ENCODE data around the gene RFX5. TPM values are rescaled to one million over a fixed set of nuclear protein-coding genes. Genes with fewer than 3 reads are reported as not detected.

Gene RFX5
- total and polyA plus RNA-seq, 2 experiments from 2014 or later, result 13.3 to 44.5 TPM

DNA sequence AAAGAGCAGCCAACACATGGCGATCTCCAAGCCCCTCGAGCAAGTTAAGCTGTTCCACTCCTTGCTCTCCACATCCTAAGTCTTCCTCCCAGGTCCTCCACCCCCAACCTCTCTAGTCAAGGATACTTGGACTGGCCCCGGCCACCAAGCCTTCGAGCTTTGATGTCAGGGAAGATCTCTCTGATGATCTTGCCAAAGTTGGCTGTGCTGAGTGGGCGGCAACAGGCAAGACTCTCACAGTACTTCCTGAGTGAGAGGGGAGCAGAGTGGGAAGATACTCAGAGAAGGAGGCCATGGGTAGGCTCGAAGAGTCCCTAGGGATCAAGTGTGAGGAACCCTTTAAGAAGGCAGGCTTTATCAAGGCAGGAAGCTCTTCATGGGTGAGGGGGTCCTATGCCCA lies 2.8 kb downstream of the RFX5 start:
- Histone ChIP-seq H3K4me3 (no peak overlapping the region), H3K27ac (ENCODE audit: low read depth) (no peak overlapping the region), H3K4me1 (ENCODE audit: insufficient read depth) (peaks cover 18% of the 10 kb centered on the region), H2AFZ (no peak overlapping the region), H3K27me3 (ENCODE audit: insufficient read depth) (no peaks in the 10 kb centered on the region), H3K9me2 (ENCODE audit: insufficient read depth) (no peaks in the 10 kb centered on the region), H3K4me2 (no peak overlapping the region), H3K79me2 (replicated peaks; ENCODE audit: insufficient read depth) (peaks cover 16% of the 10 kb centered on the region), H3K36me3 (ENCODE audit: insufficient read depth) (peaks cover 10% of the 10 kb centered on the region; the same call in 1 of the 2 replicates), H4K20me1 (replicated peaks; ENCODE audit: insufficient read depth) (no peaks in the 10 kb centered on the region; the same call in 1 of the 2 replicates), H3F3A (replicated peaks; ENCODE audit: low read depth) (peaks cover 17% of the 10 kb centered on the region; the same call in 1 of the 2 replicates)
- Mint-ChIP-seq H3K27ac (no peak overlapping the region), H3K27me3 (ENCODE audit: insufficient read depth, low read depth, poor library complexity) (peaks cover 17% of the 10 kb centered on the region), H3K36me3 (ENCODE audit: low read depth) (peaks cover 43% of the 10 kb centered on the region), H3K4me3 (no peak overlapping the region), H3K9me3 (no peaks in the 10 kb centered on the region; the same call in 2 of the 3 replicates), H3K4me1 (peaks cover 26% of the 10 kb centered on the region)
- TF ChIP-seq, protein P1, sequence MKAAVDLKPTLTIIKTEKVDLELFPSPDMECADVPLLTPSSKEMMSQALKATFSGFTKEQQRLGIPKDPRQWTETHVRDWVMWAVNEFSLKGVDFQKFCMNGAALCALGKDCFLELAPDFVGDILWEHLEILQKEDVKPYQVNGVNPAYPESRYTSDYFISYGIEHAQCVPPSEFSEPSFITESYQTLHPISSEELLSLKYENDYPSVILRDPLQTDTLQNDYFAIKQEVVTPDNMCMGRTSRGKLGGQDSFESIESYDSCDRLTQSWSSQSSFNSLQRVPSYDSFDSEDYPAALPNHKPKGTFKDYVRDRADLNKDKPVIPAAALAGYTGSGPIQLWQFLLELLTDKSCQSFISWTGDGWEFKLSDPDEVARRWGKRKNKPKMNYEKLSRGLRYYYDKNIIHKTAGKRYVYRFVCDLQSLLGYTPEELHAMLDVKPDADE (IDR thresholded peaks at IDR 0.05), result no peak
- TF ChIP-seq, protein P2, sequence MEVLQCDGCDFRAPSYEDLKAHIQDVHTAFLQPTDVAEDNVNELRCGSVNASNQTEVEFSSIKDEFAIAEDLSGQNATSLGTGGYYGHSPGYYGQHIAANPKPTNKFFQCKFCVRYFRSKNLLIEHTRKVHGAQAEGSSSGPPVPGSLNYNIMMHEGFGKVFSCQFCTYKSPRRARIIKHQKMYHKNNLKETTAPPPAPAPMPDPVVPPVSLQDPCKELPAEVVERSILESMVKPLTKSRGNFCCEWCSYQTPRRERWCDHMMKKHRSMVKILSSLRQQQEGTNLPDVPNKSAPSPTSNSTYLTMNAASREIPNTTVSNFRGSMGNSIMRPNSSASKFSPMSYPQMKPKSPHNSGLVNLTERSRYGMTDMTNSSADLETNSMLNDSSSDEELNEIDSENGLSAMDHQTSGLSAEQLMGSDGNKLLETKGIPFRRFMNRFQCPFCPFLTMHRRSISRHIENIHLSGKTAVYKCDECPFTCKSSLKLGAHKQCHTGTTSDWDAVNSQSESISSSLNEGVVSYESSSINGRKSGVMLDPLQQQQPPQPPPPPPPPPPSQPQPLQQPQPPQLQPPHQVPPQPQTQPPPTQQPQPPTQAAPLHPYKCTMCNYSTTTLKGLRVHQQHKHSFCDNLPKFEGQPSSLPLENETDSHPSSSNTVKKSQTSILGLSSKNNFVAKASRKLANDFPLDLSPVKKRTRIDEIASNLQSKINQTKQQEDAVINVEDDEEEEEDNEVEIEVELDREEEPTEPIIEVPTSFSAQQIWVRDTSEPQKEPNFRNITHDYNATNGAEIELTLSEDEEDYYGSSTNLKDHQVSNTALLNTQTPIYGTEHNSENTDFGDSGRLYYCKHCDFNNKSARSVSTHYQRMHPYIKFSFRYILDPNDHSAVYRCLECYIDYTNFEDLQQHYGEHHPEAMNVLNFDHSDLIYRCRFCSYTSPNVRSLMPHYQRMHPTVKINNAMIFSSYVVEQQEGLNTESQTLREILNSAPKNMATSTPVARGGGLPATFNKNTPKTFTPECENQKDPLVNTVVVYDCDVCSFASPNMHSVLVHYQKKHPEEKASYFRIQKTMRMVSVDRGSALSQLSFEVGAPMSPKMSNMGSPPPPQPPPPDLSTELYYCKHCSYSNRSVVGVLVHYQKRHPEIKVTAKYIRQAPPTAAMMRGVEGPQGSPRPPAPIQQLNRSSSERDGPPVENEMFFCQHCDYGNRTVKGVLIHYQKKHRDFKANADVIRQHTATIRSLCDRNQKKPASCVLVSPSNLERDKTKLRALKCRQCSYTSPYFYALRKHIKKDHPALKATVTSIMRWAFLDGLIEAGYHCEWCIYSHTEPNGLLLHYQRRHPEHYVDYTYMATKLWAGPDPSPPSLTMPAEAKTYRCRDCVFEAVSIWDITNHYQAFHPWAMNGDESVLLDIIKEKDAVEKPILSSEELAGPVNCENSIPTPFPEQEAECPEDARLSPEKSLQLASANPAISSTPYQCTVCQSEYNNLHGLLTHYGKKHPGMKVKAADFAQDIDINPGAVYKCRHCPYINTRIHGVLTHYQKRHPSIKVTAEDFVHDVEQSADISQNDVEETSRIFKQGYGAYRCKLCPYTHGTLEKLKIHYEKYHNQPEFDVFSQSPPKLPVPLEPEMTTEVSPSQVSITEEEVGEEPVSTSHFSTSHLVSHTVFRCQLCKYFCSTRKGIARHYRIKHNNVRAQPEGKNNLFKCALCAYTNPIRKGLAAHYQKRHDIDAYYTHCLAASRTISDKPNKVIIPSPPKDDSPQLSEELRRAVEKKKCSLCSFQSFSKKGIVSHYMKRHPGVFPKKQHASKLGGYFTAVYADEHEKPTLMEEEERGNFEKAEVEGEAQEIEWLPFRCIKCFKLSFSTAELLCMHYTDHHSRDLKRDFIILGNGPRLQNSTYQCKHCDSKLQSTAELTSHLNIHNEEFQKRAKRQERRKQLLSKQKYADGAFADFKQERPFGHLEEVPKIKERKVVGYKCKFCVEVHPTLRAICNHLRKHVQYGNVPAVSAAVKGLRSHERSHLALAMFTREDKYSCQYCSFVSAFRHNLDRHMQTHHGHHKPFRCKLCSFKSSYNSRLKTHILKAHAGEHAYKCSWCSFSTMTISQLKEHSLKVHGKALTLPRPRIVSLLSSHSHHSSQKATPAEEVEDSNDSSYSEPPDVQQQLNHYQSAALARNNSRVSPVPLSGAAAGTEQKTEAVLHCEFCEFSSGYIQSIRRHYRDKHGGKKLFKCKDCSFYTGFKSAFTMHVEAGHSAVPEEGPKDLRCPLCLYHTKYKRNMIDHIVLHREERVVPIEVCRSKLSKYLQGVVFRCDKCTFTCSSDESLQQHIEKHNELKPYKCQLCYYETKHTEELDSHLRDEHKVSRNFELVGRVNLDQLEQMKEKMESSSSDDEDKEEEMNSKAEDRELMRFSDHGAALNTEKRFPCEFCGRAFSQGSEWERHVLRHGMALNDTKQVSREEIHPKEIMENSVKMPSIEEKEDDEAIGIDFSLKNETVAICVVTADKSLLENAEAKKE (CRISPR knock-in tag; IDR thresholded peaks at IDR 0.05), result no peak
- no peak for TF ChIP-seq ZNF114 (CRISPR knock-in tag; IDR thresholded peaks at IDR 0.05)
- TF ChIP-seq CREB1 (CRISPR knock-in tag; IDR thresholded peaks at IDR 0.05; ENCODE audit: low read depth), result no peak
- TF ChIP-seq NANOG (IDR thresholded peaks at IDR 0.05; ENCODE audit: borderline replicate concordance), result no peak
- TF ChIP-seq EZH2 (IDR thresholded peaks at IDR 0.05; ENCODE audit: low read depth, unreplicated experiment), result no peak
- TF ChIP-seq POLR2AphosphoS5 (IDR thresholded peaks at IDR 0.05; ENCODE audit: low read depth), result no peak
- no peak for TF ChIP-seq JUNB (IDR thresholded peaks at IDR 0.05; ENCODE audit: unreplicated experiment)
- TF ChIP-seq, protein P3, sequence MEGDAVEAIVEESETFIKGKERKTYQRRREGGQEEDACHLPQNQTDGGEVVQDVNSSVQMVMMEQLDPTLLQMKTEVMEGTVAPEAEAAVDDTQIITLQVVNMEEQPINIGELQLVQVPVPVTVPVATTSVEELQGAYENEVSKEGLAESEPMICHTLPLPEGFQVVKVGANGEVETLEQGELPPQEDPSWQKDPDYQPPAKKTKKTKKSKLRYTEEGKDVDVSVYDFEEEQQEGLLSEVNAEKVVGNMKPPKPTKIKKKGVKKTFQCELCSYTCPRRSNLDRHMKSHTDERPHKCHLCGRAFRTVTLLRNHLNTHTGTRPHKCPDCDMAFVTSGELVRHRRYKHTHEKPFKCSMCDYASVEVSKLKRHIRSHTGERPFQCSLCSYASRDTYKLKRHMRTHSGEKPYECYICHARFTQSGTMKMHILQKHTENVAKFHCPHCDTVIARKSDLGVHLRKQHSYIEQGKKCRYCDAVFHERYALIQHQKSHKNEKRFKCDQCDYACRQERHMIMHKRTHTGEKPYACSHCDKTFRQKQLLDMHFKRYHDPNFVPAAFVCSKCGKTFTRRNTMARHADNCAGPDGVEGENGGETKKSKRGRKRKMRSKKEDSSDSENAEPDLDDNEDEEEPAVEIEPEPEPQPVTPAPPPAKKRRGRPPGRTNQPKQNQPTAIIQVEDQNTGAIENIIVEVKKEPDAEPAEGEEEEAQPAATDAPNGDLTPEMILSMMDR (conservative IDR thresholded peaks at IDR 0.05; ENCODE audit: low read depth in 2 of 2), result no peak
- no peak for DNase-seq (ENCODE audit: low spot score)
- ATAC-seq, result no peak
